ENCODE data around the gene RPS6KB2. TPM values are rescaled to one million over a fixed set of nuclear protein-coding genes. Genes with fewer than 3 reads are reported as not detected.

RPS6KB2 gene
- total RNA-seq, 1 donor from 2014 or later = 40.0 TPM

DNA sequence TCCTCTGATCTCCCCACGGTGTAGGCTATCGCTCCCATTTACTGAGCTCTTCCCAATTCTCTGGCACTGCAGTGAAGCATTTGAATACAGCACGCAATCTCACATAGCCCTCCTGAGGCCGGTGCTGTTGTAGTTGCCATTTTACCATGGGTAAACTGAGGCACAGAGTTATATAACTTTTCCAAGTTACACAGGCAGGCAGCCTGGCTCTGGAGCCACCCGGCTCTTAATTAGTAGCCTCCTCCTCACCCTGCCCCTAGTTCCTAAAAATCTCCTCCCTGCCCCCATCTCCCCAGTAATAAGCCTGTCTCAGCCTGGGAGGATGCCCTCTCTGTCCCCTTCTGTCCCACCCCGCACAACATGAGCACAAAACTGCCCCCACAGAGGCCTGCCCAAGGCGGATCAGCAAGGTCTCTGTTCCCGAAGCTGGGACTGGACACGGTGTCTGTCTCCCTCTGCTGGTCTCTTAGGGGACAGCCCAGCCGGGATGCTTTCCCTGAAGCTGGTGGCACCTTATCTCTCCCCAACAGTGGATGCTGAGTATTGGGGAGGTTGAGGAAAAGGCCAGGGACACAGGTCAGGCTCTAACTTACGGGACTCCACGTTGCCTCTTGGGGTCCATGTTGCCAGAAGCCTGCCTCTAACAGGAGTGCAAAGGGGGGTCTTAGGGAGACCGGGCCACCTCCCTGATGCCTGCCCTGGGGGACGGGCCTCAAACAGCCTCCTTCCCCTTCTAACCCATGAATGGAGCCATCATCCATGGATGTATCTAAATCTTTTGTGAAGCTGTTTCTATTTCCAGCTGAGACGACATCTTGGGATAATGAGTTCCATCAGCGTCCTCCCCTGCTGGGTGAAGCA lies 45.8 kb upstream of the RPS6KB2 start:
- TF ChIP-seq, protein P1, sequence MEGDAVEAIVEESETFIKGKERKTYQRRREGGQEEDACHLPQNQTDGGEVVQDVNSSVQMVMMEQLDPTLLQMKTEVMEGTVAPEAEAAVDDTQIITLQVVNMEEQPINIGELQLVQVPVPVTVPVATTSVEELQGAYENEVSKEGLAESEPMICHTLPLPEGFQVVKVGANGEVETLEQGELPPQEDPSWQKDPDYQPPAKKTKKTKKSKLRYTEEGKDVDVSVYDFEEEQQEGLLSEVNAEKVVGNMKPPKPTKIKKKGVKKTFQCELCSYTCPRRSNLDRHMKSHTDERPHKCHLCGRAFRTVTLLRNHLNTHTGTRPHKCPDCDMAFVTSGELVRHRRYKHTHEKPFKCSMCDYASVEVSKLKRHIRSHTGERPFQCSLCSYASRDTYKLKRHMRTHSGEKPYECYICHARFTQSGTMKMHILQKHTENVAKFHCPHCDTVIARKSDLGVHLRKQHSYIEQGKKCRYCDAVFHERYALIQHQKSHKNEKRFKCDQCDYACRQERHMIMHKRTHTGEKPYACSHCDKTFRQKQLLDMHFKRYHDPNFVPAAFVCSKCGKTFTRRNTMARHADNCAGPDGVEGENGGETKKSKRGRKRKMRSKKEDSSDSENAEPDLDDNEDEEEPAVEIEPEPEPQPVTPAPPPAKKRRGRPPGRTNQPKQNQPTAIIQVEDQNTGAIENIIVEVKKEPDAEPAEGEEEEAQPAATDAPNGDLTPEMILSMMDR (IDR thresholded peaks at IDR 0.05) = peak; percentile 97
- intact Hi-C loops (cut with DNase I) = no loop called here
- Histone ChIP-seq H3K4me3 (no peak overlapping the region), H3K36me3 (no peaks in the 10 kb centered on the region), H3K27me3 (no peaks in the 10 kb centered on the region), H3K27ac (no peak overlapping the region), H3K4me1 (peaks cover 9% of the 10 kb centered on the region), H3K9me3 (no peaks in the 10 kb centered on the region)
- ATAC-seq = peak; percentile 94
- DNase-seq = peak; percentile 88

DNA sequence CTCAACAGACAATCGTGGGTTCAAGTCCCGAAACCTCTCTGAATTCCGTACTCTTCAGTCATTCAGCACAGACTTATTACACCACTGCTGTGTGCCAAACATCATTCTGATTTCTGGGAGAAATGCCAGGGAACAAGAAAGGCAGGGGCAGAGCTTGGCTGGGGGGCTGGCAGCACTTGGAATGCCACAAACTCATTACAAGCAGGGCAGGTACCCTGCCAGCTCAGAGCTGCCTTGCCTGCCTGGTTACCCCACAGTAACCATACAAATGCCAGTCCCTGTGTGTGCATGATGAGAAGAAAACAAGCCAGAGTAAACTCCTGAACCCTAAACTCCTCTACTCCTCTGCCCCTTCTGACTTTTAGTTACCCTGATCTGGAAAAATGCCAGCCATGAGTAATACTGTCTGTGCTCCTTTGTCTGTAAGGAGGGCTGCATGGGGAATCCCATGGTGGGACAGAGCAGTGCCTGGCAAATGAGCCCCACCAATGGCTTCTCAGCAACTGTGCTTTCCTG lies 43.4 kb upstream of the RPS6KB2 start:
- H3K4me1 ChIP-seq = peaks cover 9% of the 10 kb centered on the region
- H3K27me3 ChIP-seq = no peaks in the 10 kb centered on the region
- no peak overlapping the region for H3K4me3 ChIP-seq
- no peak for DNase-seq
- intact Hi-C loops (cut with DNase I) = loop anchor here (5.0 kb wide), 1 partner anchor 33 kb away; the partner anchor contains the start of gene POLD4
- H3K27ac ChIP-seq = no peak overlapping the region
- no peaks in the 10 kb centered on the region for H3K9me3 ChIP-seq
- H3K36me3 ChIP-seq = no peaks in the 10 kb centered on the region
- TF ChIP-seq, protein P1 (IDR thresholded peaks at IDR 0.05) = no peak
- peak; percentile 6 for ATAC-seq

DNA sequence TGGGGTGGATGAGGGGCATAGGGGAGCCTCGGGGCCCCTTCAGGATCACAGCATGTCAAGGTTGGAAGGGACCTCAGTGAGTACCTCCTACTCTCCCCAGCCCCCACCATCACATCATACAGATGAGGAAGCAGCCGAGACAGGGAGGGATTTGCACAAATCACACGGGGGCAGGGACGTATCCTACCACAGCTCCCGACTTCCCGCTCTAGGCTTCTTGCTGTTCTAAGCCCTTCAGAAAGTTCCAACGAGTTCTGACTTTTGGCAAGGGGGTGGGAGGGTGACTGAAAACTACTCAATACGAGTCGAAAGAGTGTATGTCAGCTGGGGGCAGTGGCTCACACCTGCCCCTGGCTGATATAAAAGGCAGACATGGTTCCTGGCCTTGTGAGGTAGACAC lies 41.2 kb upstream of the RPS6KB2 start:
- DNase-seq (no peak), ATAC-seq (no peak)
- no peaks in the 10 kb centered on the region for H3K27me3 ChIP-seq
- no peaks in the 10 kb centered on the region for H3K9me3 ChIP-seq
- no peak overlapping the region for H3K27ac ChIP-seq
- H3K36me3 ChIP-seq = no peaks in the 10 kb centered on the region
- TF ChIP-seq, protein P1 (IDR thresholded peaks at IDR 0.05) = no peak
- intact Hi-C loops (cut with DNase I) = loop anchor here (5.0 kb wide), 1 partner anchor 35 kb away; the partner anchor contains the start of gene POLD4
- H3K4me3 ChIP-seq = no peak overlapping the region
- peaks cover 15% of the 10 kb centered on the region for H3K4me1 ChIP-seq

DNA sequence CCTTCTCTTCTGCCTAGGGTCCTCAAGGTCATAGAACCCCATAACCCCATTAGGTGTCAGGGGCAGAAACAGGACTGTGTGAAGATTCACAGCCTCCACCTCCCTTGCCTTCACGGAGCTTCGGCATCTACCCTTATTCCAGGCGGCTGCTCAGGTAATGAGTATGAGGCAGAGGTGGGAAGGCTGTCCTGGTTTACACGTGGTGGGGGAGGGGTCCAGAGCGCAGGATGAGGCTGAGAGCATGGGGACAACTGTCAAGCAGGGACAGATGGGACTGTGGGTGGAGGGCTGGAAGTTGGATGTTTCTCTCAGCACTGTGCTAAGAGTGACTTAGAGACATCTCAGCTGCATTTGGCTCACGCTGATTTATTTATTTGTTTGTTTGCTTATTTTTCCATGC lies 40.8 kb upstream of the RPS6KB2 start:
- H3K27me3 ChIP-seq = no peaks in the 10 kb centered on the region
- ATAC-seq (no peak), DNase-seq (no peak)
- TF ChIP-seq, protein P1 (IDR thresholded peaks at IDR 0.05) = no peak
- intact Hi-C loops (cut with DNase I) = loop anchor here (5.0 kb wide), 1 partner anchor 35 kb away; the partner anchor contains the start of gene POLD4
- H3K4me1 ChIP-seq = peaks cover 14% of the 10 kb centered on the region
- H3K27ac ChIP-seq = no peak overlapping the region
- no peaks in the 10 kb centered on the region for H3K9me3 ChIP-seq
- no peak overlapping the region for H3K4me3 ChIP-seq
- no peaks in the 10 kb centered on the region for H3K36me3 ChIP-seq

DNA sequence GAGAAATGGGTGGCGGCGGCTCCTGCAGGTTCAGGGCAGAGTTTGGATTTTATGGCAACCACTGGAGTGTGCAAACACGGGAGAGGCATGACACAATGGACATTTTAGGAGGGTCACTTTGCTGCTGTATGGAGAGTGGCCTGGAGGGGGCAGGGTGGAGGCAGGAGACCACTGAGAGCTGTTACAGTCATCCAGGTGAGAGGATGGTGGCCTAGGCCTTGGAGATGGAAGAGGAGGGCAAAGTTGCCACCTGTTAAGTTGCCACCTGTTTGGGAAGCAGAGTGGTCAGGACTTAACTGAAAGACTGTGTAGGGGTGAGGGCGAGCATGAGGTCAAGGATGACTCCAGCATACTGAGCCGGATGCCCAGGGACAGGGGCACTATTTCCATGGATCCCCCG lies 38.8 kb upstream of the RPS6KB2 start:
- TF ChIP-seq, protein P1 (IDR thresholded peaks at IDR 0.05) = peak; percentile 47
- H3K27ac ChIP-seq = no peak overlapping the region
- intact Hi-C loops (cut with DNase I) = loop anchor here (5.0 kb wide), 1 partner anchor 37 kb away; the partner anchor contains the start of gene POLD4
- peaks cover 18% of the 10 kb centered on the region for H3K4me1 ChIP-seq
- H3K9me3 ChIP-seq = no peaks in the 10 kb centered on the region
- H3K36me3 ChIP-seq = no peaks in the 10 kb centered on the region
- no peak for DNase-seq
- H3K27me3 ChIP-seq = no peaks in the 10 kb centered on the region
- peak; percentile 34 for ATAC-seq
- H3K4me3 ChIP-seq = no peak overlapping the region
